ENCODE data around the gene ZNF506. TPM values are rescaled to one million over a fixed set of nuclear protein-coding genes. Genes with fewer than 3 reads are reported as not detected.
"Not testable (repeated sequence)": the region's sequence is repeated elsewhere in the genome, so short reads cannot be mapped to it uniquely, and the experiment has no call there.

ZNF506 gene
- total and polyA plus RNA-seq, 2 experiments from 2014 or later: 26.0 to 42.1 TPM

- no peak for TF ChIP-seq REST (IDR thresholded peaks at IDR 0.05; ENCODE audit: unreplicated experiment)
Observed at GRCh38 chr19:19805480-19805879, 16.1 kb downstream of the ZNF506 start (continued).

DNA sequence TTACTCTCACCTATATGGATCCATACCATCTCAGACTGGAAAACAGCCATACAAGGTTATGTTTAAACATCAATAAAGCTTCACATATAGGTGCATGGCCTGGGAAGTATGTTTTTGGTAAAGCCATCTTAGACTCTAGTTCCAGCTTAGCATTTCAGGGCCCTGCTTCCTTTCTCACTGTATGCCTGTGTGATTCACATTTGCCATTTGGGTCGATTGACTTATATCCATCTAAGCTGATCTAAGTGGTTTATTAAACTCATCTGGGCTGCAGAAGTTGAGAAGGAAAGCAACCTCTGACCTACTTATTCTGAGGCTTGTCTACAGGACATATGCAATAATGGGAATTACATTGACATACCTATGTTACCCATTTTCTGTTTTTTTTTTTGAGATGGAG, 33.5 kb downstream of the ZNF506 start:
- H3K36me3 Mint-ChIP-seq (ENCODE audit: low read depth): peaks cover 41% of the 10 kb centered on the region
- H3K4me3 Mint-ChIP-seq: no peak overlapping the region
- Histone ChIP-seq H2AFZ (no peak overlapping the region), H3K9me2 (ENCODE audit: insufficient read depth) (no peaks in the 10 kb centered on the region), H3K36me3 (ENCODE audit: insufficient read depth) (no peaks in the 10 kb centered on the region; the same call in 1 of the 2 replicates), H3K4me2 (no peak overlapping the region), H3K27ac (ENCODE audit: low read depth) (no peak overlapping the region), H3K4me3 (no peak overlapping the region), H3K27me3 (ENCODE audit: insufficient read depth) (no peaks in the 10 kb centered on the region), H3K79me2 (replicated peaks; ENCODE audit: insufficient read depth) (0 out of 2 replicates have a peak, but pooled peaks cover 3% of the 10 kb centered on the region), H3K4me1 (ENCODE audit: insufficient read depth) (no peaks in the 10 kb centered on the region), H3F3A (replicated peaks; ENCODE audit: low read depth) (no peaks in the 10 kb centered on the region), H4K20me1 (replicated peaks; ENCODE audit: insufficient read depth) (peaks cover 7% of the 10 kb centered on the region)
- TF ChIP-seq ZNF331 (CRISPR knock-in tag; IDR thresholded peaks at IDR 0.05; ENCODE audit: low read depth): no peak
- no peak for TF ChIP-seq NANOG (IDR thresholded peaks at IDR 0.05; ENCODE audit: borderline replicate concordance)
- TF ChIP-seq STAT1 (IDR thresholded peaks at IDR 0.05; ENCODE audit: unreplicated experiment): no peak
- no peak for TF ChIP-seq CREB1 (CRISPR knock-in tag; IDR thresholded peaks at IDR 0.05; ENCODE audit: low read depth)
- no peak for TF ChIP-seq JUNB (IDR thresholded peaks at IDR 0.05; ENCODE audit: unreplicated experiment)
- TF ChIP-seq REST (IDR thresholded peaks at IDR 0.05; ENCODE audit: unreplicated experiment): no peak
- no peak for TF ChIP-seq ETS1 (IDR thresholded peaks at IDR 0.05)
- peaks cover 2% of the 10 kb centered on the region for H3K27me3 Mint-ChIP-seq (ENCODE audit: insufficient read depth, low read depth, poor library complexity)
- no peak overlapping the region for H3K27ac Mint-ChIP-seq
- DNase-seq (ENCODE audit: low spot score): no peak
- H3K4me1 Mint-ChIP-seq: no peaks in the 10 kb centered on the region
- H3K9me3 Mint-ChIP-seq: peaks cover 3% of the 10 kb centered on the region; the same call in 2 of the 3 replicates
- ATAC-seq: no peak

DNA sequence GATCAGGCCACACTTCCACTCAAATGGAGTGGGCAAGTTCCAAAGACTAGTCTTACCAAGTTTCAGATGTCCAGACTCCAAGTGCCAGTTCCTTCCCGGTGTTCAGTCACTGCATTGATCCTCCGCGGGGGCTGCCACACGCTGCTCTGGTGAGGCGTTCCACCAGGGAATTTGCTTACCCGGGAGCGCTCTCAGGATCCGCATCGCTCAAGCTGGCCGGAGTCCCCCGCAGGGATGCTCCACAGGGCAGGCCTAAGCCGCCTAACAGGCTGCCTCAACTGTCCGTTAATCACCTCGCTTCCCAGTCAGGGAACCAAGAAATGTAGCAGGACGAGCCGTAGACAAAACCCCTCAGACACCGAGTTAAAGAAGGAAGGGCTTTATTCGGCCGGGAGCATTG, 36.1 kb downstream of the ZNF506 start:
- not testable (repeated sequence) for H3K4me3 Mint-ChIP-seq; DNase-seq (ENCODE audit: low spot score); H3K27me3 ChIP-seq (ENCODE audit: insufficient read depth); H3K9me2 ChIP-seq (ENCODE audit: insufficient read depth); H3K4me1 Mint-ChIP-seq; H3K27me3 Mint-ChIP-seq (ENCODE audit: insufficient read depth, low read depth, poor library complexity); H3K27ac ChIP-seq (ENCODE audit: low read depth); H3K4me1 ChIP-seq (ENCODE audit: insufficient read depth); H3K4me3 ChIP-seq; H3K4me2 ChIP-seq; ATAC-seq; H3K27ac Mint-ChIP-seq; H3K9me3 Mint-ChIP-seq; H3F3A ChIP-seq (replicated peaks; ENCODE audit: low read depth); H3K79me2 ChIP-seq (replicated peaks; ENCODE audit: insufficient read depth); H3K36me3 ChIP-seq (ENCODE audit: insufficient read depth); H2AFZ ChIP-seq; H4K20me1 ChIP-seq (replicated peaks; ENCODE audit: insufficient read depth)
- peaks cover 27% of the 10 kb centered on the region for H3K36me3 Mint-ChIP-seq (ENCODE audit: low read depth)

Data from GM23338 (cell line).